GM19023 (cell line): ENCODE measurements around the gene FKBP4.
A peak's percentile ranks its signal among the peaks of the same experiment; 100 is the strongest.

Experiments used
- ATAC-seq: cut with Tn5 transposase; IDR thresholded peaks from one replicate; pipeline ENCODE4 v1.9.1; 2021; ENCODE audit warnings: mild to moderate bottlenecking, moderate library complexity; ENCODE audit not compliant: unreplicated experiment

The FKBP4 gene

DNA sequence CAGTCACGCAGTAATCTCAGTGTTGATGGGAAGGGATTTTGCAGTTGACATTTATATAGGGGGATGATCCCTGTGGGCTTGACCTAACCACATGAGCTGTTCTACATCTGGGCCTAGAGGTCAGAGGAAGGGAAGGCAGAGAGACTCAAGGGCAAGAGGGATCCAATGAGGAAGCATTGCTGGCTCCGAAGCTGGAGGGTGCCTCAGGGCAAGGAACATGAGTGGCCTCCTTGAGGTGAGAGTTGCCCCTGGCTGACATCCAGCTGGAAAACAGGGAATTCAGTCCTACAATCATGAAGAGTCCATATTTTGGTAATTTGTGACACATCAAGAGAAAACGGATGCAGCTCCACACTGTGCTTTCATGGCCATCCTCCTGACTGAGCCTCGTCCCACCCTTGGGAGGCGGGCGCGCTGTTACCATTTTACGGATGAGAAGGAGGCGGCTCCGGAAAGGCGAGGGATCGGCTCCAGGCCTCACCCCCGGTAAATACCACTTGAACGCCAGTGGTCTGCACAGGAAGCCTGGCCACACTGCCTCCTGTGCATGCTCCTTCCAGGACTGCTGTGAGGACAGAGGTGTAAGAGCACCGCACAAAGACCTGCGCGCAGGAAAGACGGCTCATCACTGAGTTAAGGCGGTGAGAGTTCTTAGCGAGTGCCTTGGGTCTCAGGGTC, 18.5 kb upstream of the FKBP4 start:
- ATAC-seq: no peak

DNA sequence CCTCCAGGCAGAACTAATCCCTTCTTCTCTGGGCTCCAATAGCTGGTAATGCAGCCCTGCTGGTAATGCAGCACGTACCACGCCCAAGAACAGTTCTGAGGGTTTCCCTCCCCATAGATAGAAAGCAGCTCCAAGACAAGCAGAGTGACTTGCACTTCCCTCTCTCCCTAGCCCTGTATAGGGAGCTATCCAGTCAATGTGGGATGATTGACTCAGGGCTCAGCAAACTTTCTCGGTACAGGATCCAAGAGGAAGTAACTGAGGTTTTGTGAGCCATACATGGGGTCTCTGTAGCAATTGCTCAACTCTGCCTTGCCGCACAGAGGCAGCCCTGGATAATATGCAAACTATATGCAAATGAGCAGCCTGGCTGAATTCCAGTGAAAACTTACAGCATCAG, 15.5 kb upstream of the FKBP4 start:
- no peak for ATAC-seq

DNA sequence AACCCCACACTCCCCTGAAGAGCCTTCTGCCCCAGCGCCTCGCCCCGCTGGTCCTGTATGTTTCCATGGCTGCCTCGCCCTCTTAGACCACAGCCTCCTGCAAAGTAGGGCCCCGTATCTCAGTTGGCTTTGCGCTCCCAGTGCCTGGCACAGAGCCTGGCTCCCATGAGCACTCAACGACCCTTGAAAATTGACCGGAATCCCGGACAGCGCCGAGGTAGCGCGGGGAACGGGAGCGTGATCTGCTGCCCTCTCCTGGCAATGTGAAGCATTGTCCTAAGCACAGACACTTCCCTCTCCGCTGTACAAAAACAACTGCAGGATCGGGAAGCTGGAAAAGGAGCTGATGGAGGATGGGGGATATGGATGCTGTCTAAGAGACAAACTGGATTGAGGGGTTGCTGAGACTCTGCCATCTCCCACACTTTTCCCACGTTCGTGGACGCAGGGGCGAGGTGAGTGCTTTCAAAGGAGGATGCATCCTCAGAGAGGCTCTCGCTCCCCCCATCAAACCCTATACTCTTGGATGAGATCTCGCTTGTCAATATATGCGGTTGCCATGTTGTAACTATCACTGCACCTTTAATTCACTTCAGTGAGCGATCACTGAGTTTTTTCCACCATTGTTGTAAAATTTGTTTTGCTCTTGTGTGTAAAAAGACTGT, 10.7 kb upstream of the FKBP4 start:
- no peak for ATAC-seq

DNA sequence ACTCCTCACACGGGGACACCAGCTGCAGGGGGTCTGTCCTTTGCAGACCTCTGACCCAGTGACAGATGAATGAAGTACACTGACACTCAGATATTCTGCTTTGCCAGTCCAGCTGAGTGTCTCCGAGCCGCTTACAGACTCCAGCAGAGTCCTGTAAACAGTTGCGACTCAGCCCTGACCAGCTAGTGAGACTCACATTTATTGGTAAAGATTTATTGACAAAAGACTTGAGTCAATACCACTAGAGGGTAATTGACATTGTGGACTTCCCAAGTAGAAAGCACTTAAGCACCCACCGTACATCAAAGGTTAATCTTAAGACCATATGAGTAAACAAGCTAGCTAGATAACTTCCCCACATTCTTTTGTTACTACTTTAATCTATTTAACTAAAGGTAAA, 9.8 kb upstream of the FKBP4 start:
- ATAC-seq: no peak

DNA sequence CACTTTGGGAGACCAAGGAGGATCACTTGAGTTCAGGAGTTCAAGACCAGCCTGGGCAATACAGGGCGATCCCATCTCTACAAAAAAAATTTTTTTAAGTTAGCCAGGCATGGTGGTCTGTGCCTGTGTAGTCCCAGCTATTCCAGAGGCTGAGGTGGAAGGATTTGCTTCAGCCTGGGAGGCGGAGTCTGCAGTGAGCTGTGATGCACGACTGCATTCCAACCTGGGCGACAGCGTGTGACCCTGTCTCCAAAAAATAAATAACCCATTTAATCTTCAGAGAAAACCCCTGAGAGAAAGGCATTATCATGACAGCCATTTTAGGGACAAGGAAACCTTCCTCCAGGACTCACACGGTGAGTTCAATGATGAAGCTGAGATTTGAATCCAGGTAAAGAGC, 3.7 kb upstream of the FKBP4 start:
- ATAC-seq: no peak

DNA sequence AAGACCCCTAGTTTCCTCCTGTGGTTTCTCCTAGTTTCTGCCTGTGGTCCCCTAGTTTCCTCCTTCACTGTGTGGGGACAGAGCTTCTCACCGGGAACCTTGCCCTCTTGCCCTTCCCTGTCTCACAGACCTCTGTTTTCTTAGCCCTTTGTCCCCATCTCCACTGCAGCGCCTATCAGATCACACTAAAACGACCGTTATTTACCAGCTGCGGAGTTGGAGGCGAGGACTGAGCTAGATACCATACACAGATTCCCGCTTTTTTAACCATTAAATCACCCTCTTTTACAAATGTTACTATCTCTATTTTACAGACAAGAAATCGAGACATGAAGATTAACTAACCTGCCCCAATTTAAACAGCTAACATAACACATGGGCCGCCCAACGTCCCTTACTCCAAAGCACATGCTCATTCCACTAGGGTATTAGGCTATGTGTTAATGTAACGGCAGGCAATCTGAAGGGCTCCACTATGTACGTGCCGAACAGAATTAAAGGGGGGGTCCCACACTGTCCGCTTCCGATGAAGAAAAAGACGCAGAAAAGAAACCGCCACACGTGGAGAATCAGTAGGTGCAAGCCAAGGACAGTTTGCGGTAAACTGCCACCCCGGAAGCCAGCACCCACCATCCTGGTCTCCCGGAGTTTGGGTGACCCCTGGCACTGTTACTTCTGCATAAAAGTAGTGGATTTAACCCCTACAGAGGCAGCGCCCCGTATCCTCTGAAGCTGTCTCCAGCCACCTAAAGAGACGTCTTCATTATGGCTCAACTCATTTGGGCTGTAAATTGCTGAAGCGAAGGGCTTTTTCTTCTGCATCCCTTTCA, 1.9 kb upstream of the FKBP4 start:
- no peak for ATAC-seq

DNA sequence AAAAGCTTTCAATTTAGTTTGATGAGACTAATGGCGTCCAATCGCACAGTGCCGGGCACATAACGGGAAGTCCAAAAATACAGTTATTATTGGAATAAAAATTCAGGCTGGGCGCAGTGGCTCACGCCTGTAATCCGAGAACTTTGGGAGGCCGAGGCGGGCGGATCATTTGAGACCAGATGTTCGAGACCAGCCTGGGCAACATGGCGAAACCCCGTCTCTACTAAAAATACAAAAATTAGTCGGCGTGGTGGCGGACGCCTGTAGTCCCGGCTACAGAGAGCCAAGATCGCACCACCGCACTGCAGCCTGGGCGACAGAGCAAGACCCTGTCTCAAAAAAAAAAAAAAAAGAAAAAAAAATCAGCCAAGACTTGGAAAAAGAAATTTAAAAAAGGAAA, 1.2 kb upstream of the FKBP4 start:
- ATAC-seq: no peak

DNA sequence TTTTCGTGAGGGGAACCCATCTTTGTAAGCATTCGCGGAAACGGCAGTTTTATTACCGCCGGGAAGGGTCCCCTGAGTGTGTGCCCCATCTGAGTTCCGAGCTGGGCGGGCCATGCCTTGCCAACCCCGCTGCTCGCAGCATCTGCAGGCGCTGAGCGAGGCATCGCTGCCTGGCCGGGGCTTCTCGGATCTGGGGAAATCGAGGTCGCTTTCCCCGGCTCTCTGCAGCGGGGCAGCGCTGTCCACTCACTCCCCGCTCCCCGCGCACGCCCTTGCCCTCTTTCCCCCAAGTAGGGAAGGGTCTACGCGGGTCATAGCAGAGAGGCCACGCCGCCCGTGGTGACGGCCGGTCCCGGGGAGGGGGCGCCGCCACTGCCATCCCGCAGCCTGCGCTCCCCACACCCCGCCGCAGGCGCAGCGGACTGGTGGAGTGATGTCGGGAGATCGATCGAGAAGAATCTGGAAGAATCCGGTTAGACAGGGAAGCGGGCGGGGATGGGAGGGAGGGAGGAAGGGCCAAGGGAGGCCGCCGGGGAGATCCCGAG, 507 bp upstream of the FKBP4 start:
- peak; percentile 9 for ATAC-seq

DNA sequence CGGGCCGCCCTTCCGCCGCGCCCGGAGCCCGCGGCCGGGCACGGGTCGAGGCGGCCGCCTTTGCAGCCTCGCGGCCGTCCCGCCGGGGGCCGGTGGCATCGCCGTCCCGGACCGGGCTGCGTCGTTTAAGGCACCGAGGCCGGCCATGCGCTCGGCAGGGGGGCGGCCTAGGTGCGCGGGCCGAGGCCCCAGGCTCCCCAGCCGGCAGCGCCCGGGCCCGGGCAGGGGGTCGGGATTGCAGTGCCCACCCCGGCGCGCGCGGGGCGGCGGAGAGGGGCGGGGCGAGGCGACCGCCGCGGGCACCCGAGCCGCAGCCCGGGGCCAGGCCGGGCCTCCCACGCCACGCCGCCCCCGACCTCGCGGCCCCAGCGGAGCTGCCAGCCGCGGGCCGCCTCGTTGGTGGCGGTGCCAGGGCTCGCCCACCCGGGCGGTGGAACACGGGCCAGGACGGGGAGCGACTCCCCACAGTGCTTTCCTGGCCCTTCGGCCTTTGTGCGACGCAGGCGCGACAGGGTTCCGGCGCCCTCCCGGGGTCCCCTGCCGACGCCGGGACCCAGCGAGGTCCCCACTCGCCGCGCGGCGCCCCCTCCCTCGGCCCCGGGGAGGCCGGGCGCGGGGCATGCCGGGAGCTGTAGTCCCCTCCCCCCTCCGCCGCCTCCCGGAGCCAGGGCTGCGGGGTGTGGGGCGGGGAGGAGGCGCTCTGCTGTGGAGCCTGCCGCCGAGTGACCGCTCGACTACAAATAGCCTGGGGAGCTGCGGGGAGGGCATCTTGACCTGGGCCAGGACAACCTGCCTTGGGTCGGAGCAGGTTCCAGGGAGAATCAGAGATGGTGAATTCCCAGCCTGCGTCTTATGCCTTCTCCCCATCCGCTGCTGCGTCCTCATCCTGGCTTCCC, 769 bp downstream of the FKBP4 start:
- ATAC-seq: peak; percentile 74

DNA sequence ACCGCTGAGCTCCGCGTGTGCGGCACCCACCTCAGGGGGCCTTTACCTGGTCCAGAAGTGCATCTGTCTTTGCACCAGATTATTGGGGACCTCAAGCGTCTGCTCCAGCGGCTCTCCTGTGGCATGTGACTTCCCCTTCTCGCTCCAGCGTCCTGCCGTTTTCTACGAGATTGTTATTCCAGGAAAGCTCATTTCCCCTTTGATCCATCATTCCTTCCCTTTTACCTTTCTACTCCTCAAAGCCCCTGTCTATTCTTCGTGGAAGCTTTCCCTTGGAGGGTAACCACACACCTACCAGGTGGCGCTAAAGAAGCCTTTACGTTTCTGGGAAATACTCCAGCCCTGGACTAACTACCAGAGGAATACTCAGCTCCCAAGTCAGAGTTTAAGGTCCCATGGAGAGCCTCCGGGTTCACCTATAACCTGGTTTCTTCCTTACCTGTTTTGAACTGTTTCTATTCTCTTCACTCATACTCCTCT, 1.5 kb downstream of the FKBP4 start:
- ATAC-seq: no peak

DNA sequence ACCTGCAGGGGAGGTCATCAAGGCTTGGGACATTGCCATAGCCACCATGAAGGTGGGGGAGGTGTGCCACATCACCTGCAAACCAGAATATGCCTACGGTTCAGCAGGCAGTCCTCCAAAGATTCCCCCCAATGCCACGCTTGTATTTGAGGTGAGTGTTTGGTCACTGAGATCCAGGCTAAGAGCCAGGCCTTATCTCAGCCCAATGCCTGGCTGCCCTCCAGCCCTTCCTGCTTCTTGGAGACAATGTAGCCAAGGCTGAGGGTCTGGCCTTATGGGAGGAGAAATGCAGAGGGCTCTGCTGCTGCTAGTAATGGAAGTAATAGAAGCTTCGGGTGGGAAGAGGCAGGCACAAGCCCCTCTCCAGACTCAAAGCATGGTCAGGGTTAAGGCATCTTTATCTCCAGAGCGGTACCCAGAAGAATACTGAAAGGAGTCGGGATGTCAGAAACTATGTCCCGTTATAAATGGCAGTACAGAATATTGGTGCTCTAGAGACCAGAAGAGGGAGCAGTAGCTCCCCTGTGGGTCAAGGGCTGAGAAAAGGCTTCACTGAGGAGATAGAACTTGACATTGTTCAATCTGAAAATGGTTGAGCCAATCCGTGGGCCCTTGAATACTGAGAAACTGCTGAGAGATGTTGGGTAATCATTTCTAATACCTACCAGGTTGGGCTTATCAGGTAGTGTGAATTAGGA, 3.1 kb downstream of the FKBP4 start:
- ATAC-seq: no peak

DNA sequence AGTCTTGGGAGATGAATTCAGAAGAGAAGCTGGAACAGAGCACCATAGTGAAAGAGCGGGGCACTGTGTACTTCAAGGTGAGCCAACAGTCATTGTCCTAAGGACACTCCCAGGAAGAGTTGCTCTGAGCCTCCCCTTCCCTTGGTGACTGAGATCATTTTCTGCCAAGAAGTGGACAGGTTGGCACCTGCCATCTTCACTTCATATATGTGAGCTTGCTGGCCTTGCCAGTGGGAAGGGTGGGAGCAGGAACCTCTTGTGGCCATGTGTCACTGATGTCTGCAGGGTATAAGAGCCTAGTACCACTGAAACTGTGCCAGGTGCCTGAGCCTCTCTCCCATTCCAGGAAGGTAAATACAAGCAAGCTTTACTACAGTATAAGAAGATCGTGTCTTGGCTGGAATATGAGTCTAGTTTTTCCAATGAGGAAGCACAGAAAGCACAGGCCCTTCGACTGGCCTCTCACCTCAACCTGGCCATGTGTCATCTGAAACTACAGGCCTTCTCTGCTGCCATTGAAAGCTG, 5.3 kb downstream of the FKBP4 start:
- no peak for ATAC-seq

DNA sequence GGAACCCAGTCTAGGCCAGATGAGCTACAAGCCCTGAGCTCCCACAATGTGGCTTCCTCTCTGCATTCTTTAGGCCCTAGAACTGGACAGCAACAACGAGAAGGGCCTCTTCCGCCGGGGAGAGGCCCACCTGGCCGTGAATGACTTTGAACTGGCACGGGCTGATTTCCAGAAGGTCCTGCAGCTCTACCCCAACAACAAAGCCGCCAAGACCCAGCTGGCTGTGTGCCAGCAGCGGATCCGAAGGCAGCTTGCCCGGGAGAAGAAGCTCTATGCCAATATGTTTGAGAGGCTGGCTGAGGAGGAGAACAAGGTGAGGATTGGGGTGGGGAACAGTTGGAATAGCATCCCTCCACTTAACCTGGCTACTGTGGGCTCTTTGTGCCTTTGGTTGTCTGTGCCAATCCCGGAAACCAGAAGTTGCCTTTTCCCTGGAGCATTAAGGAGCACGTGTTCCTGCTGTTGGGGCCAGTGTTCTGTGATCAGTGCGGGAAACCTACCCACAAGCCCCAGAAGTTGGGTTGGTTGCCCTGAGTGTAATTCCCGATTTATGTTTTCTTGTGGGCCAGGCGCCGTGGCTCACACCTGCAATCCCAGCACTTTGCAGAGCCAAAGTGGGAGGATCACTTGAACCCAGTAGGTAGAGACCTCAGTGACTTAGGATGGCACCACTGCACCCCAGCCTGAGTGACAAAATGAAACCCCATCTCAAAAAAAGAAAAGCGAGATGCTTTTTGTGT, 6.4 kb downstream of the FKBP4 start:
- ATAC-seq: no peak

DNA sequence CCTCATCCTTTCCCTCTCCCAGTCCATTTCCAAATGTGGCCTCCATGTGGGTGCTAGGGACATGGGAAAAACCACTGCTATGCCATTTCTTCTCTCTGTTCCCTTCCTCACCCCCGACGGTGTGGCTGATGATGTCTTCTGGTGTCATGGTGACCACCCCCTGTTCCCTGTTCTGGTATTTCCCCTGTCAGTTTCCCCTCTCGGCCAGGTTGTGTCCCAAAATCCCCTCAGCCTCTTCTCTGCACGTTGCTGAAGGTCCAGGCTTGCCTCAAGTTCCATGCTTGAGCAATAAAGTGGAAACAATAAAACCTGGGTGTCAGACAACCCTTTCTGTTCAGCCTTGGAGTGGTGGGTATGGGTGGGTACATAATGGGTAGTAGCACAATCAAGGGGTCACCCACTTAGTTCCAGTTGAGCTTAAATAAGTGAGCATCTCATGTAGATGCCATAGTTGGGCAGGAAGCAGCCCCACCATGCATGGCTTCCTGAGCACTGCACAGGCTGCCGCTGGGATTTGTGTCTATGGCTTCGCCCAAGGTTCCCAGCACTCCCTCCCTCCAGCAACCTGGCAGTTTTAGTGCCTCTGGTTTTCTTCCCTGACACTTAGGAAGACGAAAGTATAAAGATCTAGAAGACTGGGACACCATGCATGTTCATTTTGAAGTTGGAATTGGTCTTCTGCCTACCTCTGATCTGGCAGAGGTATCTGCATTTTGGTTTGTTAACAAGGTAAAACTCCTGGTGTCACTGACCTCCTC, 9.0 kb downstream of the FKBP4 start:
- ATAC-seq: no peak

DNA sequence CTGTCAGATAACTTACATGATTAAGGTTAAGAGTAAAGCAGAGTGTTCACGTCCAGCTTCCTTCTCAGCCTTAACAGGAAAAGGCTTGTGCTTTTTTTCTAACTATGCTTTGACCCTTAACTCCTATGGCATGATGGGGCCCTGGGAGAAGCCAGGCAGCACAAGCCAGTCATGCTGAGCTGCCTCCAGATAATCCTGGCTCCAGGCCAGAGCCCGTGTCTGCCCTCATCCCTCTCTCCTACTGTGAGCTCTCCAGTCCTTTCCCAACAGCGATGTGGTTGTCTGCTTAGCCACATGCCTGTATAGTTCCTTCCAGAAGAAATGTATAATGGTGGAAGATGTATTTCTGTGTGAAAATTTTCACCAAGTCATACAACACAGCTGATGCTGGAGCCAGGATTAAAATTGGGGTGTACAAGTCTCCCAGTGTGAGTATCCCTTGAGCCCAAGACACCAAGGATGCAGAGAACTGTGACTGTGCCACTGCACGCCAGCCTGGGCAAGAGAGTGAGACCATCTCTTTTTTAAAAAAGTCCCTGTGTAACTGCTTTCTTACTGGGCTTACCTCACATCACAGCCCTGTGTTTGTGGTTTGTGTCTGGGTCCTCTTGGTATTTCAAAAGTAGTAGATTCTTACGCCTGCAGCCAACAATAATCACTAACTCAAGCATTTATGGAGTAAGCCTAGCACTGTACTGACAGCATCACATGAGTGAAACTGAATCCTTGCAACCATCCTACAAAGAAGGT, 9.8 kb downstream of the FKBP4 start:
- no peak for ATAC-seq

DNA sequence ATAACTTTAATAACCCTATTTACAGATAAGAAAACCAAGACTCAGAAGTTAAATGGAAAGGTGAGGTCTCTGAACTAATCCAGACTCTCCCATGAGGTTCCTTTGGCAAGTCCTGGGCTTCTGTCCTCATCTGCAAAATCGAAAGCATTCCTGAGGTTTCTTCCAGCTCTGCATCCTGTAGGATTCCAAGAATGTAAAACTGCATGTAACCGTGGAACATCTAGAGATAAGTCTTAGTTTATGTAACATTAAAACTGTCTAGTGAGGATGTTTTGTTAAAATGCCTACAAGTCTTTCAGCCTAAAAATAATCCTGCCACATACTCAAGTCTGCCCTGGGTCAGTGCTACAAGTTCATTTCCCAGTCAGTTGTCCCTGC, 10.4 kb downstream of the FKBP4 start:
- no peak for ATAC-seq

DNA sequence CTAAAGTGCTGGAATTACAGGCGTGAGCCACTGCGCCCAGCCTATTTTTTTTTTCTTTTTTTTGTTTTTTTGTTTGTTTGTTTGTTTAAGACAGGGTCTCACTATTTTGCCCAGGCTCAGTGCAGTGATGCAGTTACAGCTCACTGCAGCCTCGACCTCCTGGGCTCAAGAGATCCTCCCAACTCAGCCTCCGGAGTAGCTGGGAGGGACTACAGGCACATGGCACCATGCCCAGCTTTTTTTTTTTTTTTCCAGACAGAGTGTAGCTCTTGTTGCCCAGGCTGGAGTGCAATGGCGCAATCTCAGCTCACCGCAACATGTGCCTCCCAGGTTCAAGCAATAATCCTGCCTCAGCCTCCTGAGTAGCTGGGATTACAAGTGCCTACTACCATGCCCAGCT, 11.9 kb downstream of the FKBP4 start:
- no peak for ATAC-seq

DNA sequence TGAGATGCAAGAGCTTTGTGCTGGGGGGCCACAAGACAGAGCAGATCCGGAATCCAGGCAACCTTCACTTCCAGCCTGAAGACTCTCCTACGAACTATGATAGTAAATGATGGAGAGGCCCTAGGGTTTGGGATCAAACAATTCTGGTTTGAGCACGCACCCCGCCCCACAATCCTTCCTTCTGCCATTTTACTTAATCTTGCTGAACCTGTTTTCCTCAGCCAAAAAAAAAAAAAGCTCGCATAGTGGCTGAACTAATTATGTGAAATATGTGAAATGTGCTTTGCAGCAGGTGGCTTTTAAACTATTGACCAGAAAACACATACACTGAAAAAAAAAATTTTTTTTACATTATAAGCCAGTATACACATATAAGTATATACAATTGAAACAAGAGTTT, 17.0 kb downstream of the FKBP4 start:
- ATAC-seq: no peak
